ENCODE data around the gene TMEM238.

GRCh38 chr19:55424518-55424917, 40.4 kb upstream of the TMEM238 start:
- no peak for TF ChIP-seq POLR2A (IDR thresholded peaks at IDR 0.05)
- TF ChIP-seq, protein P1, sequence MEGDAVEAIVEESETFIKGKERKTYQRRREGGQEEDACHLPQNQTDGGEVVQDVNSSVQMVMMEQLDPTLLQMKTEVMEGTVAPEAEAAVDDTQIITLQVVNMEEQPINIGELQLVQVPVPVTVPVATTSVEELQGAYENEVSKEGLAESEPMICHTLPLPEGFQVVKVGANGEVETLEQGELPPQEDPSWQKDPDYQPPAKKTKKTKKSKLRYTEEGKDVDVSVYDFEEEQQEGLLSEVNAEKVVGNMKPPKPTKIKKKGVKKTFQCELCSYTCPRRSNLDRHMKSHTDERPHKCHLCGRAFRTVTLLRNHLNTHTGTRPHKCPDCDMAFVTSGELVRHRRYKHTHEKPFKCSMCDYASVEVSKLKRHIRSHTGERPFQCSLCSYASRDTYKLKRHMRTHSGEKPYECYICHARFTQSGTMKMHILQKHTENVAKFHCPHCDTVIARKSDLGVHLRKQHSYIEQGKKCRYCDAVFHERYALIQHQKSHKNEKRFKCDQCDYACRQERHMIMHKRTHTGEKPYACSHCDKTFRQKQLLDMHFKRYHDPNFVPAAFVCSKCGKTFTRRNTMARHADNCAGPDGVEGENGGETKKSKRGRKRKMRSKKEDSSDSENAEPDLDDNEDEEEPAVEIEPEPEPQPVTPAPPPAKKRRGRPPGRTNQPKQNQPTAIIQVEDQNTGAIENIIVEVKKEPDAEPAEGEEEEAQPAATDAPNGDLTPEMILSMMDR (IDR thresholded peaks at IDR 0.05), result no peak
